GM12878 (cell line): ENCODE measurements around the gene AHR. TPM values are rescaled to one million over a fixed set of nuclear protein-coding genes. Genes with fewer than 3 reads are reported as not detected.

Experiments
- ATAC-seq: fragments of 200-7000 bp; cut with Tn5 transposase; 3 replicates; pipeline ENCODE4 v1.9.1; 2020; ENCODE audit warnings: mild to moderate bottlenecking, moderate library complexity
- BruUV-seq: library from RNA; stranded (reverse); fragments of 400-500 nt; replicated peaks from 2 replicates; lab custom pipeline; 2021; lab: Mats Ljungman, UMichigan
- CTCF ChIA-PET: fragments of 300-600 bp; sonication (Branson Sonifier 250); formaldehyde crosslinking; extraction: SDS; loops from one replicate; lab custom pipeline; 2021; ENCODE audit warnings: inconsistent platforms; lab: Yijun Ruan, JAX
- POLR2A ChIA-PET: fragments of 350-600 bp; formaldehyde crosslinking; extraction: SDS; loops from one replicate; lab custom pipeline; 2021; ENCODE audit warnings: inconsistent platforms; lab: Charles Lee
- RAD21 ChIA-PET: fragments of 300-600 bp; sonication (Branson Sonifier 250); formaldehyde crosslinking; loops from one replicate; lab custom pipeline; 2023; ENCODE audit warnings: antibody characterized with exemption; ENCODE audit not compliant: unreplicated experiment; lab: Charles Lee
- SMC1A ChIA-PET: fragments of 300-600 bp; sonication (Branson Sonifier 250); formaldehyde crosslinking; loops from one replicate; lab custom pipeline; 2023; ENCODE audit not compliant: unreplicated experiment, uncharacterized antibody; lab: Charles Lee
- DNase-seq: peaks from one replicate; pipeline ENCODE4 v3.0.0-alpha.2; 2011; ENCODE audit warnings: low read depth, low spot score
- FAIRE-seq: peaks from 3 replicates; lab custom pipeline; 2011; peaks lifted over from hg19 to GRCh38; lab: Jason Lieb, UNC
- H2AFZ ChIP-seq: 2 replicates; pipeline ENCODE4 v1.6.0; 2011; ENCODE audit warnings: low read depth, low read length, control low read depth; ENCODE audit not compliant: control insufficient read depth
- H3K27ac ChIP-seq: 2 replicates; pipeline ENCODE4 v1.5.1; 2011; ENCODE audit warnings: control low read depth; ENCODE audit not compliant: control insufficient read depth, insufficient read depth
- H3K27me3 ChIP-seq, 2 experiments: replicated peaks in 1 of 2; 2 replicates each; pipeline versions ENCODE4 v1.6.0 to v1.6.1; 2011; ENCODE audit warnings: low read length in 1 of 2; ENCODE audit not compliant: control insufficient read depth in 2 of 2, insufficient read depth in 2 of 2
- H3K36me3 ChIP-seq, 2 experiments: 2 replicates each; pipeline ENCODE4 v1.5.1; 2011; ENCODE audit warnings: low read length in 1 of 2; ENCODE audit not compliant: control insufficient read depth in 2 of 2, insufficient read depth in 2 of 2
- H3K4me1 ChIP-seq: 2 replicates; pipeline ENCODE4 v1.6.1; 2011; ENCODE audit warnings: mild to moderate bottlenecking, low read length, moderate library complexity, mixed read lengths; ENCODE audit not compliant: control insufficient read depth, insufficient read depth
- H3K4me2 ChIP-seq: 2 replicates; pipeline ENCODE4 v1.6.0; 2011; ENCODE audit warnings: control low read depth; ENCODE audit not compliant: control insufficient read depth, insufficient read depth
- H3K4me3 ChIP-seq: fragments of 200-600 bp; sonication (generic); 2 replicates; pipeline ENCODE4 v1.5.1; 2016
- H3K79me2 ChIP-seq: 2 replicates; pipeline ENCODE4 v1.6.0; 2011; ENCODE audit warnings: low read length; ENCODE audit not compliant: control insufficient read depth, insufficient read depth
- H3K9ac ChIP-seq: 2 replicates; pipeline ENCODE4 v1.8.0; 2011; ENCODE audit warnings: low read length, control low read depth, mixed read lengths; ENCODE audit not compliant: control insufficient read depth, insufficient read depth
- H3K9me3 ChIP-seq: replicated peaks from 3 replicates; pipeline ENCODE4 v1.5.1; 2011; ENCODE audit warnings: mild to moderate bottlenecking, low read length; ENCODE audit not compliant: control insufficient read depth, insufficient read depth
- H4K20me1 ChIP-seq: 2 replicates; pipeline ENCODE4 v1.6.0; 2011; ENCODE audit not compliant: control insufficient read depth, insufficient read depth
- CEBPB ChIP-seq, 2 experiments: fragments of 150-350 bp in 1 of 2; IDR thresholded peaks; 2 replicates each; pipeline ENCODE4 v1.6.1; 2012 to 2014; ENCODE audit warnings: low read depth in 2 of 2, low read length in 2 of 2, borderline replicate concordance in 1 of 2, inconsistent platforms in 1 of 2
- EED ChIP-seq: sonication (generic); IDR thresholded peaks from 2 replicates; pipeline ENCODE4 v1.6.1; 2016; ENCODE audit warnings: antibody characterized with exemption, low read depth
- KAT2A ChIP-seq: conservative IDR thresholded peaks from 2 replicates; pipeline ENCODE4 v1.6.1; 2011; ENCODE audit warnings: low read depth, low read length; ENCODE audit not compliant: control insufficient read depth
- MEF2B ChIP-seq: fragments of 450-650 bp; IDR thresholded peaks from 2 replicates; pipeline ENCODE4 v1.6.1; 2018; ENCODE audit warnings: mild to moderate bottlenecking, moderate library complexity; ENCODE audit not compliant: partially characterized antibody, poor library complexity, severe bottlenecking
- MTA2 ChIP-seq: fragments of 450-650 bp; IDR thresholded peaks from 2 replicates; pipeline ENCODE4 v1.6.1; 2016; ENCODE audit warnings: low read depth, mild to moderate bottlenecking, moderate library complexity
- NBN ChIP-seq: fragments of 450-650 bp; IDR thresholded peaks from 2 replicates; pipeline ENCODE4 v1.6.1; 2016
- NR2C1 ChIP-seq: fragments of 450-650 bp; IDR thresholded peaks from 2 replicates; pipeline ENCODE4 v1.6.1; 2017; ENCODE audit warnings: antibody characterized with exemption, mild to moderate bottlenecking, moderate library complexity
- RAD51 ChIP-seq: fragments of 450-650 bp; IDR thresholded peaks from 2 replicates; pipeline ENCODE4 v1.6.1; 2016; ENCODE audit warnings: moderate library complexity, mild to moderate bottlenecking, inconsistent platforms
- RCOR1 ChIP-seq: conservative IDR thresholded peaks from 2 replicates; pipeline ENCODE4 v1.6.1; 2012; ENCODE audit warnings: low read depth, low read length, improper control_type of control experiment
- SMAD1 ChIP-seq: fragments of 450-650 bp; IDR thresholded peaks from 2 replicates; pipeline ENCODE4 v1.6.1; 2018; ENCODE audit warnings: mild to moderate bottlenecking, low read depth; ENCODE audit not compliant: partially characterized antibody
- SP1 ChIP-seq: IDR thresholded peaks from one replicate; pipeline ENCODE4 v1.6.1; 2011; ENCODE audit warnings: low read depth, low read length
- SREBF2 ChIP-seq: IDR thresholded peaks from 2 replicates; pipeline ENCODE4 v1.6.1; 2012; ENCODE audit warnings: mild to moderate bottlenecking, low read length
- STAT1 ChIP-seq: fragments of 450-650 bp; conservative IDR thresholded peaks from 2 replicates; pipeline ENCODE4 v1.6.1; 2014; ENCODE audit warnings: antibody characterized with exemption, mild to moderate bottlenecking
- TBL1XR1 ChIP-seq: IDR thresholded peaks from 2 replicates; pipeline ENCODE4 v1.6.1; 2012; ENCODE audit warnings: low read depth, low read length, improper control_type of control experiment
- ZSCAN29 ChIP-seq: fragments of 450-650 bp; IDR thresholded peaks from 2 replicates; pipeline ENCODE4 v1.6.1; 2017; ENCODE audit warnings: mild to moderate bottlenecking, moderate library complexity
- WGBS: methylation state at CpG from one replicate; pipeline ENCODE4 v1.1.6; 2016; ENCODE audit warnings: low lambda C conversion rate; ENCODE audit not compliant: insufficient replicate concordance, insufficient coverage; ENCODE audit errors: missing lambda C conversion rate; 5-methylcytosine and 5-hydroxymethylcytosine counted together
- in situ Hi-C: fragments of 300-500 bp; cut with MboI; formaldehyde crosslinking; loops from 9 replicates; pipeline ENCODE4 v1.14.3; 2018; ENCODE audit warnings: mixed read lengths
- intact Hi-C: fragments of 100-400 bp; cut with micrococcal nuclease; formaldehyde crosslinking; loops from one replicate; pipeline ENCODE4 v1.14.2; 2022; ENCODE audit not compliant: unreplicated experiment
- polyA plus RNA-seq, 11 experiments: library from polyadenylated mRNA; depleted of rRNA in 4 of 11; unstranded in 6 of 11; stranded (reverse) in 5 of 11; fragments of >200 nt; fragmentation: Nextera tagmentation in 4 of 11; fragmentation: Illumina TruSeq in 1 of 11; extraction: Ambion mirVana in 4 of 11; extraction: Trizol in 1 of 11; gene quantifications; 1 replicate in 1 of 11; 2 replicates in 10 of 11; pipeline versions ENCODE4 v1.2.1 to v1.2.3, GENCODE V29; 2011 to 2016; ENCODE audit warnings: inconsistent platforms in 2 of 11, missing spikeins in 2 of 11, low read depth in 1 of 11
- total RNA-seq, 4 experiments: library from RNA; depleted of rRNA in 3 of 4; stranded (reverse); fragments of >200 nt in 3 of 4; fragmentation: Illumina TruSeq in 1 of 4; extraction: Trizol in 1 of 4; gene quantifications; 2 replicates each; pipeline versions ENCODE4 v1.2.1 to v1.2.3, GENCODE V29; 2013 to 2021
- TF ChIP-seq, protein P1 (sequence below): IDR thresholded peaks from 2 replicates; pipeline ENCODE4 v1.6.1; 2012; ENCODE audit warnings: low read depth, low read length, improper control_type of control experiment
- TF ChIP-seq, protein P2 (sequence below): IDR thresholded peaks from 2 replicates; pipeline ENCODE4 v1.6.1; 2011; ENCODE audit warnings: low read depth, low read length, improper control_type of control experiment, borderline replicate concordance
- TF ChIP-seq, protein P3 (sequence below): fragments of 450-650 bp; IDR thresholded peaks from 2 replicates; pipeline ENCODE4 v1.6.1; 2017; ENCODE audit warnings: low read depth, mild to moderate bottlenecking, moderate library complexity

The AHR gene
- total and polyA plus RNA-seq, 10 of the 15 experiments (the other 5 are each of a cell fraction or from before 2014, with no cell fraction given): 1.7 to 16.9 (median 4.5) TPM

GRCh38 chr7:17319164-17320101 is 21.0 kb downstream of the AHR start:
- RAD21 ChIA-PET: interaction anchor here (0.6 kb wide), 1 partner anchor 558 kb away, joined by 3 read pairs; no protein-coding TSS in a partner anchor
- SMC1A ChIA-PET: interaction anchor here (0.6 to 4.8 kb wide), 6 partner anchors 8 to 66 kb away, joined by 3 to 19 read pairs (median 4); no protein-coding TSS in a partner anchor
- no peak for FAIRE-seq
- ATAC-seq: peak; percentile 49
- H3K4me1 ChIP-seq: no peaks in the 10 kb centered on the region
- H3K36me3 ChIP-seq: no peaks in the 10 kb centered on the region
- H3K4me3 ChIP-seq: no peak overlapping the region
- no peaks in the 10 kb centered on the region for H3K27me3 ChIP-seq
- H3K4me2 ChIP-seq: no peak overlapping the region
- no peak overlapping the region for H2AFZ ChIP-seq
- 99% methylated on average over 4 of the region's 4 CpGs for WGBS
- CTCF ChIA-PET: no interaction called here
- in situ Hi-C loops (no loop called here), intact Hi-C loops (no loop called here)
- no peak overlapping the region for H3K9ac ChIP-seq
- no peak overlapping the region for H3K27ac ChIP-seq
- no peak for DNase-seq
- no TSS peak for BruUV-seq
- no peaks in the 10 kb centered on the region for H3K9me3 ChIP-seq
- no peaks in the 10 kb centered on the region for H4K20me1 ChIP-seq
- POLR2A ChIA-PET: interaction anchor here (0.7 kb wide), 1 partner anchor 167 kb away, joined by 3 read pairs; no protein-coding TSS in a partner anchor
- no peaks in the 10 kb centered on the region for H3K79me2 ChIP-seq
- TF ChIP-seq CEBPB (IDR thresholded peaks at IDR 0.05; ENCODE audit: borderline replicate concordance in 1 of 2, low read depth in 2 of 2, low read length in 2 of 2) (no peak), EED (no peak), ZSCAN29 (no peak), MEF2B (peak; percentile 18), SMAD1 (no peak), KAT2A (no peak), RCOR1 (no peak), SREBF2 (no peak), TBL1XR1 (no peak), STAT1 (no peak), NR2C1 (peak; percentile 43; the same call in 1 of the 2 replicates), SP1 (no peak), RAD51 (no peak), NBN (no peak), MTA2 (0 out of 2 replicates have a peak, but pooled peaks have one; percentile 2)
- TF ChIP-seq, protein P1, sequence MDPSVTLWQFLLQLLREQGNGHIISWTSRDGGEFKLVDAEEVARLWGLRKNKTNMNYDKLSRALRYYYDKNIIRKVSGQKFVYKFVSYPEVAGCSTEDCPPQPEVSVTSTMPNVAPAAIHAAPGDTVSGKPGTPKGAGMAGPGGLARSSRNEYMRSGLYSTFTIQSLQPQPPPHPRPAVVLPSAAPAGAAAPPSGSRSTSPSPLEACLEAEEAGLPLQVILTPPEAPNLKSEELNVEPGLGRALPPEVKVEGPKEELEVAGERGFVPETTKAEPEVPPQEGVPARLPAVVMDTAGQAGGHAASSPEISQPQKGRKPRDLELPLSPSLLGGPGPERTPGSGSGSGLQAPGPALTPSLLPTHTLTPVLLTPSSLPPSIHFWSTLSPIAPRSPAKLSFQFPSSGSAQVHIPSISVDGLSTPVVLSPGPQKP: no peak
- TF ChIP-seq, protein P2, sequence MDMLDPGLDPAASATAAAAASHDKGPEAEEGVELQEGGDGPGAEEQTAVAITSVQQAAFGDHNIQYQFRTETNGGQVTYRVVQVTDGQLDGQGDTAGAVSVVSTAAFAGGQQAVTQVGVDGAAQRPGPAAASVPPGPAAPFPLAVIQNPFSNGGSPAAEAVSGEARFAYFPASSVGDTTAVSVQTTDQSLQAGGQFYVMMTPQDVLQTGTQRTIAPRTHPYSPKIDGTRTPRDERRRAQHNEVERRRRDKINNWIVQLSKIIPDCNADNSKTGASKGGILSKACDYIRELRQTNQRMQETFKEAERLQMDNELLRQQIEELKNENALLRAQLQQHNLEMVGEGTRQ: no peak
- TF ChIP-seq, protein P3, sequence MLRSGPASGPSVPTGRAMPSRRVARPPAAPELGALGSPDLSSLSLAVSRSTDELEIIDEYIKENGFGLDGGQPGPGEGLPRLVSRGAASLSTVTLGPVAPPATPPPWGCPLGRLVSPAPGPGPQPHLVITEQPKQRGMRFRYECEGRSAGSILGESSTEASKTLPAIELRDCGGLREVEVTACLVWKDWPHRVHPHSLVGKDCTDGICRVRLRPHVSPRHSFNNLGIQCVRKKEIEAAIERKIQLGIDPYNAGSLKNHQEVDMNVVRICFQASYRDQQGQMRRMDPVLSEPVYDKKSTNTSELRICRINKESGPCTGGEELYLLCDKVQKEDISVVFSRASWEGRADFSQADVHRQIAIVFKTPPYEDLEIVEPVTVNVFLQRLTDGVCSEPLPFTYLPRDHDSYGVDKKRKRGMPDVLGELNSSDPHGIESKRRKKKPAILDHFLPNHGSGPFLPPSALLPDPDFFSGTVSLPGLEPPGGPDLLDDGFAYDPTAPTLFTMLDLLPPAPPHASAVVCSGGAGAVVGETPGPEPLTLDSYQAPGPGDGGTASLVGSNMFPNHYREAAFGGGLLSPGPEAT: no peak
